Uterus (tissue), 4 donors: ENCODE data around the gene CRHR2. TPM values are rescaled to one million over a fixed set of nuclear protein-coding genes. Genes with fewer than 3 reads are reported as not detected.
A peak's percentile ranks its signal among the peaks of the same experiment; 100 is the strongest.

ENCODE experiments used
- DNase-seq, 2 donors: peaks; one replicate each; pipeline ENCODE4 v3.0.0-alpha.2; 2019 to 2020
- H3K27ac ChIP-seq, 2 donors: fragments of 200-600 bp; sonication (generic); 1 replicate in 1 of 2; 2 replicates in 1 of 2; pipeline ENCODE4 v1.5.1; 2016 to 2018
- H3K27me3 ChIP-seq, 2 donors: fragments of 200-600 bp; sonication (generic); one replicate each; pipeline ENCODE4 v1.5.1; 2018 to 2019; ENCODE audit warnings: control low read depth in 1 of 2
- H3K36me3 ChIP-seq, 2 donors: fragments of 200-600 bp; sonication (generic); one replicate each; pipeline ENCODE4 v1.5.1; 2019; ENCODE audit warnings: control low read depth in 1 of 2
- H3K4me1 ChIP-seq, 2 donors: fragments of 200-600 bp; sonication (generic); one replicate each; pipeline ENCODE4 v1.5.1; 2018 to 2019; ENCODE audit warnings: control low read depth in 1 of 2
- H3K4me3 ChIP-seq, 2 donors: fragments of 200-600 bp; sonication (generic); 1 replicate in 1 of 2; 2 replicates in 1 of 2; pipeline ENCODE4 v1.5.1; 2018 to 2019; ENCODE audit warnings: mild to moderate bottlenecking in 1 of 2
- H3K9me3 ChIP-seq, 2 donors: fragments of 200-600 bp; sonication (generic); one replicate each; pipeline ENCODE4 v1.5.1; 2019; ENCODE audit warnings: control low read depth in 1 of 2
- CTCF ChIP-seq, 4 experiments: fragments of 200-600 bp in 2 of 4; fragments of 450-650 bp in 2 of 4; sonication (generic) in 2 of 4; IDR thresholded peaks; one replicate each; pipeline ENCODE4 v1.5.1; 2016 to 2019; ENCODE audit warnings: antibody characterized with exemption in 4 of 4, mild to moderate bottlenecking in 2 of 4, moderate library complexity in 1 of 4
- POLR2A ChIP-seq, 2 donors: fragments of 450-650 bp; IDR thresholded peaks; one replicate each; pipeline ENCODE4 v1.6.1; 2016; ENCODE audit warnings: antibody characterized with exemption in 2 of 2, mild to moderate bottlenecking in 1 of 2, moderate library complexity in 1 of 2
- intact Hi-C: fragments of 100-400 bp; cut with DNase I; formaldehyde crosslinking; loops from one replicate; pipeline ENCODE4 v1.15.1; 2023; ENCODE audit warnings: low total_unique reads
- total RNA-seq, 4 donors: library from RNA; depleted of rRNA in 3 of 4; stranded (reverse); fragments of >200 nt in 3 of 4; gene quantifications; one replicate each; pipeline versions ENCODE4 v1.1.0 to v1.2.4, GENCODE V29; 2014 to 2023
- donor health status: DM: yes; HTN: yes; CAD: no.

The CRHR2 gene
- total RNA-seq, 4 donors from 2014 or later = 0.27 TPM; not detected in 3

- Histone ChIP-seq H3K36me3 (no peaks in the 10 kb centered on the region), H3K4me1 (no peaks in the 10 kb centered on the region), H3K27ac (no peak overlapping the region), H3K9me3 (no peaks in the 10 kb centered on the region), H3K4me3 (no peak overlapping the region), H3K27me3 (no peaks in the 10 kb centered on the region)
- TF ChIP-seq CTCF (IDR thresholded peaks at IDR 0.05) = no peak
- TF ChIP-seq POLR2A (IDR thresholded peaks at IDR 0.05) = no peak
- intact Hi-C loops = no loop called here
- peak in 1 of 2 donors; percentile 46 for DNase-seq
These were observed 25.4 kb upstream of the CRHR2 start for GRCh38 chr7:30707391-30708357.

- intact Hi-C loops = no loop called here
These were observed 24.7 kb upstream of the CRHR2 start for GRCh38 chr7:30706908-30707307.

GRCh38 chr7:30706316-30706715 is 24.1 kb upstream of the CRHR2 start:
- Histone ChIP-seq H3K36me3 (no peaks in the 10 kb centered on the region), H3K4me1 (no peaks in the 10 kb centered on the region), H3K27me3 (no peaks in the 10 kb centered on the region), H3K27ac (no peak overlapping the region), H3K9me3 (no peaks in the 10 kb centered on the region), H3K4me3 (no peak overlapping the region)
- no peak for DNase-seq
- intact Hi-C loops = no loop called here
- TF ChIP-seq CTCF (IDR thresholded peaks at IDR 0.05) (no peak), POLR2A (IDR thresholded peaks at IDR 0.05) (no peak)

More at GRCh38 chr7:30706908-30707307, 24.7 kb upstream of the CRHR2 start:
- H3K9me3 ChIP-seq = no peaks in the 10 kb centered on the region
- TF ChIP-seq CTCF (IDR thresholded peaks at IDR 0.05) (no peak), POLR2A (IDR thresholded peaks at IDR 0.05) (no peak)
- H3K4me3 ChIP-seq = no peak overlapping the region
- no peak for DNase-seq
- no peak overlapping the region for H3K27ac ChIP-seq
- H3K4me1 ChIP-seq = no peaks in the 10 kb centered on the region
- H3K27me3 ChIP-seq = no peaks in the 10 kb centered on the region
- no peaks in the 10 kb centered on the region for H3K36me3 ChIP-seq

GRCh38 chr7:30705596-30705995 is 23.3 kb upstream of the CRHR2 start:
- H3K27ac ChIP-seq = no peak overlapping the region
- intact Hi-C loops = no loop called here
- no peak overlapping the region for H3K4me3 ChIP-seq
- no peaks in the 10 kb centered on the region for H3K36me3 ChIP-seq
- DNase-seq = no peak
- no peaks in the 10 kb centered on the region for H3K4me1 ChIP-seq
- TF ChIP-seq CTCF (IDR thresholded peaks at IDR 0.05) (no peak), POLR2A (IDR thresholded peaks at IDR 0.05) (no peak)
- no peaks in the 10 kb centered on the region for H3K27me3 ChIP-seq
- no peaks in the 10 kb centered on the region for H3K9me3 ChIP-seq

- intact Hi-C loops = no loop called here
- H3K27me3 ChIP-seq = no peaks in the 10 kb centered on the region
- TF ChIP-seq POLR2A (IDR thresholded peaks at IDR 0.05) (no peak), CTCF (IDR thresholded peaks at IDR 0.05) (no peak)
- H3K4me1 ChIP-seq = no peaks in the 10 kb centered on the region
- H3K27ac ChIP-seq = no peak overlapping the region
- DNase-seq = no peak
- H3K36me3 ChIP-seq = no peaks in the 10 kb centered on the region
- no peaks in the 10 kb centered on the region for H3K9me3 ChIP-seq
- H3K4me3 ChIP-seq = no peak overlapping the region
These were observed 22.8 kb upstream of the CRHR2 start for GRCh38 chr7:30705008-30705407.
